GM12873 (cell line): Measurements from ENCODE around the gene JMJD1C.

Experiments
- TF ChIP-seq, protein P1 (sequence below): IDR thresholded peaks from 2 replicates; pipeline ENCODE4 v1.5.1; 2012; ENCODE audit warnings: low read depth, mild to moderate bottlenecking, moderate library complexity, low read length, control low read depth; ENCODE audit not compliant: insufficient read depth; ENCODE audit errors: missing control alignments

The JMJD1C gene

DNA sequence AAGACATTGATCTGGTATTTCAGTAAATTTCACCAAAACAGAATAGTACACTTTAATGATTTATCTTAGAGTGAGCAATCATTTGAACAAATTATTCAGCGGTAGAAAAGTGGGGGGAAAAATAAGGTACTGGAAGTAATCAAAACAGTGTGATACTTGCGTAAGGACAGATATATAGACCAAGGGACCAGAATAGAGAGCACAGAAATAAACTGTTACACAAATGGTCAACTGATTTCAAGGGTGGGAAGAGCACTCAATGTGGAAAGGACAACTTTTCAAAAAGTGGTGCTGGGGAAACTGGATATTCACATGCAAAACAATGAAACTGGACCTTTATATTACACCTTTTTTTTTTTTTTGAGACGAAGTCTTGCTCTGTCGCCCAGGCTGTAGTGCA is 212.7 kb downstream of the JMJD1C start:
- TF ChIP-seq, protein P1, sequence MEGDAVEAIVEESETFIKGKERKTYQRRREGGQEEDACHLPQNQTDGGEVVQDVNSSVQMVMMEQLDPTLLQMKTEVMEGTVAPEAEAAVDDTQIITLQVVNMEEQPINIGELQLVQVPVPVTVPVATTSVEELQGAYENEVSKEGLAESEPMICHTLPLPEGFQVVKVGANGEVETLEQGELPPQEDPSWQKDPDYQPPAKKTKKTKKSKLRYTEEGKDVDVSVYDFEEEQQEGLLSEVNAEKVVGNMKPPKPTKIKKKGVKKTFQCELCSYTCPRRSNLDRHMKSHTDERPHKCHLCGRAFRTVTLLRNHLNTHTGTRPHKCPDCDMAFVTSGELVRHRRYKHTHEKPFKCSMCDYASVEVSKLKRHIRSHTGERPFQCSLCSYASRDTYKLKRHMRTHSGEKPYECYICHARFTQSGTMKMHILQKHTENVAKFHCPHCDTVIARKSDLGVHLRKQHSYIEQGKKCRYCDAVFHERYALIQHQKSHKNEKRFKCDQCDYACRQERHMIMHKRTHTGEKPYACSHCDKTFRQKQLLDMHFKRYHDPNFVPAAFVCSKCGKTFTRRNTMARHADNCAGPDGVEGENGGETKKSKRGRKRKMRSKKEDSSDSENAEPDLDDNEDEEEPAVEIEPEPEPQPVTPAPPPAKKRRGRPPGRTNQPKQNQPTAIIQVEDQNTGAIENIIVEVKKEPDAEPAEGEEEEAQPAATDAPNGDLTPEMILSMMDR, result no peak

DNA sequence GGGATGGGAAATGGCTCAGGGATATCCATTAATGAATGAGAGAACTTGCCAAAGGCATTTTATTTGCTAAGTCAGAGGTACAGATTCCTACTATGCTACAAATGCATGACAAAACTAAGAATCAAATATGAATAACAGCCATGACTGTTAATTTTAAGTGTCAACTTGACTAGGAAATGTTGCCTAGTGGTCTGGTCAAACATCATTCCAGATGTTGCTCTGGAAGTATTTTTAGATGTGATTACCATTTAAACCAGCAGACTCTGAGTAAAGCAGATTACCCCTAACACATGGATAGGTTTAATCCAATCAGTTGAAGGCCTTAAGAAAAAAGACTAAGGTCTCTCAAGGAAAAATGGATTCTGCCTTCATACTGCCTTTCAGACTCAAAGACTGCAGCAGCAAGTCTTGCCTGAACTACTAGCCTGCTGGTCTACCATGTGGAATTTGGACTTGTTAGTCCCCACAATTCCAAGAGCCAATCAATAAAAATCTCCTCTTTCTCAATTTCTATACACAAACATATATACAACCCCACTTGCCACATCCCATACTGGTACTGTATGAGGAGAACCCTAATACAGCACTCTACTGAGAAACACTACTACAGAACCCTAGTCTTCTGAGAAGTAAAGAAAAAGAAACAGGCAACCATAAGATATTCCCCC is 213.5 kb downstream of the JMJD1C start:
- TF ChIP-seq, protein P1, result no peak

DNA sequence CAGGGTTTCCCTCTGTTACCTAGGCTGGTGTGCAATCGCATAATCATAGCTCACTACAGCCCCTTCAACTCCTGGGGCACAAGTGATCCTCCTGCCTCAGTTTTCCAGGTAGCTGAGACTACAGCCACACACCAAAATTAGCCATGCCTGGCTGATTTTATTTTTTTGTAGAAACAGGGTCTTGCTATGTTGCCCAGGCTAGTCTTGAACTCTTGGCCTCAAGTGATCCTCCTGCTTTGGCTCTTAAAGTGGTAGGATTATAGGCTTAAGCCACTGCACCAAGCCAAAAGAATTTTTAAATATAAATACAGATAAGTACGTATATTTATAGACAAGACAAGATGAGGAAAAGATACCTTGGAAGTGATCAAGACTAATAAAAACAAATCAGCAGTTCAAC is 215.7 kb downstream of the JMJD1C start:
- TF ChIP-seq, protein P1, result no peak

DNA sequence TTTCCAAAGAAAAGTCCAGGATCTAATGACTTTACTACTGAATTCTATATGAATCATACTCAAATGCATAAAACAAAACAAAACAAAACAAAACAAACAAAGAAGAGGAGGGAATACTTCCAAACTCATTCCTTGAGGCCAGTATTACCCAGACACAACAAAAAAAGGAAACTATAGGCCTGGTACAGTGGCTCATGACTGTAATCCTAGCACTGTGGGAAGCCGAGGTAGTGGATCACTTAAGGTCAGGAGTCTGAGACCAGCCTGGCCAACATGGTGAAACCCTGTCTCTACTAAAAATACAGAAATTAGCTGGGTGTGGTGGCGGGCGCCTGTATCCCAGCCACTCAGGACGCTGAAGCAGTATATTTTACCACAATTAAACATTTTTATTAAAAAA is 218.0 kb downstream of the JMJD1C start:
- TF ChIP-seq, protein P1, result no peak

DNA sequence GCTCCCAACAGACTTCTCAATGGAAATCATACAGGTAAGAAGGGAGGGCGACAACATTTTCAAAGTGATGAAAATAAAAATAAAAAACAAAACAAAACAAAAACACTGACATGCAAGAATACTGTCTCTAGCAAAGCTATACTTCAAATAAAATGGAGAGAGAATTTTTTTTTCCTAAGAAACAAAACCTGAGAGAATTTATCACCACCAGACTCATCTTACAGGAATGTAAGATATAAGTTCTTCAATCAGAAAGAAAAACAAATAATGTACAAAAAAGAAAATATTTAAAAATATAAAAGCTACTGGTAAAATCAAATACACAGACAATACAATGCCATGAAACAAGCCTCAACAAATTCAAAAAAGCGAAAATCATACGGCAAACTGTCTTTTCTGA is 219.4 kb downstream of the JMJD1C start:
- TF ChIP-seq, protein P1, result no peak

DNA sequence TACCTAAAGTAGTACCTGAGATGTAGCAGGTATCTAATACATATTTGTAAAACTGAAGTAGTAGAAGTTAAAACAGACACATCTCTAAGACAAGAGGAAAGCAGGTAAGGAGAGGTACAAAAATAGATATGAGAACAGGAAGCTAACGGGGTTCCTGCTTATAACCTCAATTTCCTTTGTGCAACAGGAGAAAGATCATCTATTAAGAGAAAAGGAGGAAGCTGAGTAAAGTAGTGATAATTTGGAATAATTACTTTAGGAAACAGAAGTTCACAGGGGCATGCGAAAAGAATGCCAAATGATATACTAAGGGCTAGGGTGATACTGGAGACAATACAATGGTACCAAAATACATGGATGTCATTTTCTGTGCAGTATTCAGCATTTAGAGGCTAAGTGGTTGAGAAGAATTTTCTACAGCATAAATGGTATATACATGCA is 223.9 kb downstream of the JMJD1C start:
- TF ChIP-seq, protein P1, result no peak

DNA sequence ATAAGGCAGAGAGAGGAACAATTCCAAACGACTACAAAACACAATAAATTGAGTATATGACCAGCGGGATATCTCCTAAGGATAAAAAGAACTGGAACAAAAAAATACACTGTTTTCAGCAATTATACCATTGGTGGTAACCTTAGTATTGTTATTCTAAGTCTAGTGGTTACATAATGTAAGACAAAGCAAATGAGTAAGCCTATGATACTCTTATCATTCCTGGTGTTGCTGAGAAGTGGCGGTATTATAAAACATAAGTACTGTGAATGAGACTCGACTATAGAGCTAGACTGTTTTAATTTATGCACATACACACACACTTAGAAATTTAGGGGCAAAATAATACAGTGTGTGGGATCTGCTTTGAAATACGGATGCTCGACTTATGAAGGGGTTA is 225.0 kb downstream of the JMJD1C start:
- TF ChIP-seq, protein P1, result no peak
